Stimulated activated naive CD8-positive, alpha-beta T cell treated with anti-CD3 and anti-CD28 coated beads, Interleukin-15, Interleukin-2, amounts not matched to agents 100 ng/mL and 50 ng/mL, for 24 hours (primary cell): Measurements from ENCODE around the gene CLK1.

Experiments used
- H3K27ac Mint-ChIP-seq: one replicate; pipeline ENCODE4 v1.8.0; 2021; ENCODE audit warnings: mild to moderate bottlenecking, mixed read lengths
- H3K27me3 Mint-ChIP-seq: one replicate; pipeline ENCODE4 v1.8.0; 2021; ENCODE audit warnings: mixed read lengths
- H3K36me3 Mint-ChIP-seq: one replicate; pipeline ENCODE4 v1.8.0; 2021; ENCODE audit warnings: low read depth, mixed read lengths
- H3K4me1 Mint-ChIP-seq: one replicate; pipeline ENCODE4 v1.8.0; 2021; ENCODE audit warnings: low read depth, mixed read lengths
- H3K4me3 Mint-ChIP-seq: one replicate; pipeline ENCODE4 v1.8.0; 2021; ENCODE audit warnings: mild to moderate bottlenecking, mixed read lengths
- H3K9me3 Mint-ChIP-seq: one replicate; pipeline ENCODE4 v1.8.0; 2021; ENCODE audit warnings: mixed read lengths

Gene CLK1

DNA sequence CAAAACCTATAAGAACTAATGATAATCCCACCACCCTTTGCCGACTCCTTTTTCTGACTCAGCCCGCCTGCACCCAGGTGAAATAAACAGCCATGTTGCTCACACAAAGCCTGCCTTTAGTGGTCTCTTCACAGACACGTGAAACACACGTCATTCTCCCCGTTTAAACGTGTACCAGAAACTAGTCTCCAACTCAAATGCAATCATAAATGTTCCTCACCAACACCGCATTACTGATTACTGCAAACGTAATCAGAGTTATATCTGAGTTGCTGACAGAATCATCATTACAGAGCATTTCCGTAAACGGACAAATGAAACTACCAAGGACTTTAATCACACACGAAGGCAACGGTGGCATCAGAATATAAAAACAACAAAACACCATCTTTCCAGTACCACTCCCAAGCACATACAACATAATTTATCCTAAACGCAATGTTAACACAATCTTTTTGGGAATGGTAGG lies 1.9 kb downstream of the CLK1 start:
- peak overlapping the region; percentile 95 for H3K4me3 Mint-ChIP-seq
- no peaks in the 10 kb centered on the region for H3K9me3 Mint-ChIP-seq
- H3K27me3 Mint-ChIP-seq = no peaks in the 10 kb centered on the region
- H3K36me3 Mint-ChIP-seq = peaks cover 63% of the 10 kb centered on the region
- peak overlapping the region; percentile 98 for H3K27ac Mint-ChIP-seq
- H3K4me1 Mint-ChIP-seq = peaks cover 63% of the 10 kb centered on the region

DNA sequence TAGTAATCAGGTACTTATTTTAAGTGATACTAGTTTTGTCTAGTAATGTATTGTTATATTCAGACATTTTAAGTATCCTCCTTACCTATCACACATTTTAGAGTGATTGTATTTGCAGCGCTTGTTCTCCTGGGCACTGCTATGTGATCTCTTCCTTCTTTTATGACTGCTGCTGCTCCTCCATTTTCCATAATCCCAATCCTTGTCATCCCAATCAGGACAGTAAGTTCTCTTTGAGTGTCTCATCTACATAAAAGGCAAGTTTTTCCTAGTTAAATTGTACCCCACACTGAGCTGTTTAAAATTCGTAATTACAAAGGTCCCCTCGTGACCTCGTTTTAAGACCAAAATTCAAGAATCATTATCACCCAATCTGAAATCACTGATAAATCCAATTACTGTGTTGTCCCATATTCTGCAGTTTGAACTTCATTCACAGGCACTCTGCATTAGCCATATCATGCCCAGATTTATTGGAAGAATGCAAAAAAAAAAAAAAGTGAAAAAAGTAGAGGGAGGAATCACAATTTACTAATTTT lies 2.8 kb downstream of the CLK1 start:
- Mint-ChIP-seq H3K4me3 (peak overlapping the region; percentile 95), H3K27ac (peak overlapping the region; percentile 98), H3K36me3 (peaks cover 71% of the 10 kb centered on the region), H3K27me3 (no peaks in the 10 kb centered on the region), H3K4me1 (peaks cover 67% of the 10 kb centered on the region), H3K9me3 (no peaks in the 10 kb centered on the region)

DNA sequence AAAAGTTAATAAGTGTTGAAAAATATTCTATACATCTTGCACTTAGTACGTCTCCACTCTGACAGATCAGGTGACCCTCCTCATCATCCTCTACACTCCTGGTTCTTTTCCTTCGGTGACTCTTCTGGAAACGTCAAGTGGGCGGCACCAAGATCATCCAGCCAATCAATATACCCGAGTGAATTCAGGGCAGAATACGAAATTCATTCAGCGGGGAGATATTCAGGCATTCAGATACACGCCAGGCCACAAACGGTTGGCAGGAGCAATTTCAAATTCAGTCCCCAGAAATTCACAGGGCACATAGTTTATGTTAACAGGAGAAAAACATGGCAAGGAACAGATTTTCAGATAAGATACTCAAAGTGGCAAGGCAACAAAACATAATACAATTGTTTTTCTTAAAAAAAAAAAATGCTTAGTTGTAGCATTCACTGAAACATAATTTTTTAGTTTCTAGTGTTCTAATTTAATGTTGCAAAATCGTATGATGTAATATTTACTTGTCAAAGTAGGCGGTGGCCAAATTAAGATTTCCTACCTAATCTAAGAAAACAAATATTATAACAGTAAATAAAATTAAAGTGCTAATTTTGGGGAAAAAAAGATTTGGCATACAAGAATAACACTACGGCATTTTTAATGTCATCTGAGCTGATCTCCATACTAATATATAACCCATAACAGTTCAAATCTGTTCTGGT lies 4.2 kb downstream of the CLK1 start:
- Mint-ChIP-seq H3K36me3 (peaks cover 77% of the 10 kb centered on the region), H3K27me3 (no peaks in the 10 kb centered on the region), H3K4me1 (peaks cover 69% of the 10 kb centered on the region), H3K9me3 (no peaks in the 10 kb centered on the region), H3K27ac (peak overlapping the region; percentile 95), H3K4me3 (peak overlapping the region; percentile 95)

DNA sequence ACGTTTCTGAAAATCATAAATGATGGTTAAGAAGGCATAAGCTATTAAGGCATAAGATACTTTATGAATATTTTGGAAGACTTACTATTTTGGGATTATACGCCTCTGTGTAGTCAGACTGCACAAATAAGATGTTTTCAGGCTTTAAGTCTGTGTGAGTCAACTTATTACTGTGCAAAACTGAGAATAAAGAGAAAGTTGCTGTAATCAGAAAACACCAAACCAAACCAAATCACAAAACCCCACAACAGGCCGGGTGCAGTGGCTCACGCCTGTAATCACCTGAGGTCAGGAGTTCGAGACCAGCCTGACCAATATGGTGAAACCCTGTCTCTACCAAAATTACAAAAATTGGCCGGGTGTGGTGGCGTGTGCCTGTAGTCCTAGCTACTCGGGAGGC lies 7.7 kb downstream of the CLK1 start:
- Mint-ChIP-seq H3K9me3 (no peaks in the 10 kb centered on the region), H3K4me3 (no peak overlapping the region), H3K36me3 (peaks cover 88% of the 10 kb centered on the region), H3K27ac (peak overlapping the region; percentile 40), H3K27me3 (no peaks in the 10 kb centered on the region), H3K4me1 (peaks cover 53% of the 10 kb centered on the region)

DNA sequence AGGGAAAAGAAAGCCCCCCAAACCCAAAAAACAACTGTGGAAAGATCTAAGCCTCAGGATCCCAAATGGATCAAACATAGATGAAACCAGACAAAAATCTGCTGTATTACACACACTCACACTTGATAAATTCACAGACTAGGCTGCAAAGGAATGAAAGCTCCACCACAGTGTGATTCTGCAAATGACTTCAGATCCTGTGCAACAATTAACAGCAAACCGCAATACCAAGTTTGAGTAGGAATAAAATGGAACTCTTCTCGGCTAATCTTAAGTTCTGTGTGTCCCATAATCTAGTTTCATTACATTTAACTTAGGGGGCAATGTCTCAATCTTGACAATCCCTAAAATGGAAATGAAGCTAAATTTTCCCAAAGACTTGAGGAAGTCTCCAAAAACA lies 11.9 kb downstream of the CLK1 start:
- H3K36me3 Mint-ChIP-seq = peaks cover 63% of the 10 kb centered on the region
- H3K9me3 Mint-ChIP-seq = no peaks in the 10 kb centered on the region
- H3K27me3 Mint-ChIP-seq = no peaks in the 10 kb centered on the region
- peaks cover 11% of the 10 kb centered on the region for H3K4me1 Mint-ChIP-seq
- no peak overlapping the region for H3K4me3 Mint-ChIP-seq
- H3K27ac Mint-ChIP-seq = no peak overlapping the region

DNA sequence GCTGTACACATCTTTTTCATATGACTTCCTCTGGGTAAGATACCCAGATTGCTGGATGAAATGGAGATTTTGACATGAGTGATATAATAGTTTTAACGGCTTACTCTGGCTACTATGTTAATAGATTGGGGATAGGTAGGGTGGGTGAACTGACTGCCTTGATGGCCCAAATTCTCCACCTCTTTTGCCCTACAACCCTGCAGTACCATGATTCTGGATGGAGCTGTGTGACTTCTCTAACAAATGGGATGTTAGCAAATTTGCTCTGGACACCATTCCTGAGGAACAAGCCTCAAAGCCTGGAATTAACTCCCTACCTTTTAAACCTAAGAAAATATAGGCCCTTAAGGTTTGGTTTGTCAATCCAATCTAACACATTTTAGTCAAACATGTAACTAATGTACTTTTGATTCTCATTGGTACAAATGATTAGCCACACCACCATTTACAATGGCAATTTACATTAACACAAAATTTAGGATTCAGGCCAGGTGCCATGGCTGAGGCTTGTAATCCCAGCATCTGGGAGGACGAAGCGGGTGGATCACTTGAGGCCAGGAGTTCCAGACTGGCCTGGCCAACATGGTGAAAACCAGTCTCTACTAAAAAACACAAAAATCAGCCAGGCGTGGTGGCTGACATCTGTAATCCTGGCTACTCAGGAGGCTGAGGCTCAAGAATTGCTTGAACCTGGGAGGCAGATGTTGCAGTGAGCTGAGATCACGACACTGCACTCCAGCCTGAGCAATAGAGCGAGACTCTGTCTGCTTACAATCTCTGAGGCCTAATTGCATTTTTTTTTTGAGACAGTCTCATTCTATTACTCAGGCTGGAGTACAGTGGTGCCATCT lies 12.8 kb downstream of the CLK1 start:
- Mint-ChIP-seq H3K27ac (peak overlapping the region; percentile 31), H3K27me3 (no peaks in the 10 kb centered on the region), H3K4me3 (no peak overlapping the region), H3K36me3 (peaks cover 54% of the 10 kb centered on the region), H3K4me1 (peaks cover 4% of the 10 kb centered on the region), H3K9me3 (no peaks in the 10 kb centered on the region)

DNA sequence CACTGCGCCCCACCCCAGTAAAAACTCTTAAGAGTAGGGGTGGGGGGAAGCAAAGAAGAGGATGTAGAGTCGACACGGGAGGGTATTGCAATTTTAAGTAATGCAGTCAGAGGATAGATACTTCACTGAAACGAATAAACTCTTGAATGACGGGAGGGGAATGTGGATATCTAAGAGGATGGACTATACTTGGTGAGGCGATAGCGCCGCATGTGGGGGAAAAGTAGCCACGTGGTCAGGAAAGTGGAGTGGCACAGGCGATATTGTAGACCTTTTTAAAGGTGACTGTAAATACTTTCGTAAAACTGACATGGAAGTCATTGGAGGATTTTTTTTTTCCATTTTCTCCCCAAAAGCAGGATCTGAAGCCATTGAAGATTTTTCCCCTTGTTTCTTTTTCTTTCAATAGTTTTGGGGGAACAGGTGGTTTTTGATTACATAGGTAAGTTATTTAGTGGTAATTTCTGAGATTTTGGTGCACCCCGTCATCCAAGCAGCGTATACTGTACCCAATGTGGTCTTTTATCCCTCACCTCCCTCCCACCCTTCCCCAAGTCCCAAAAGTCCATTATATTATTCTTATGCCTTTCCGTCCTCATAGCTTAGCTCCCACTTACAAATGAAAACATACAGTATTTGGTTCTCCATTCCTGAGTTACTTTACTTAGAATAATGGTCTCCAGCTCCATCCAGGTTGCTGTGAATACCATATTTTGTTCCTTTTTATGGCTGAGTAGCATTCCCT lies 13.8 kb downstream of the CLK1 start:
- Mint-ChIP-seq H3K4me1 (no peaks in the 10 kb centered on the region), H3K27ac (peak overlapping the region; percentile 31), H3K36me3 (peaks cover 49% of the 10 kb centered on the region), H3K9me3 (no peaks in the 10 kb centered on the region), H3K27me3 (no peaks in the 10 kb centered on the region), H3K4me3 (no peak overlapping the region)

DNA sequence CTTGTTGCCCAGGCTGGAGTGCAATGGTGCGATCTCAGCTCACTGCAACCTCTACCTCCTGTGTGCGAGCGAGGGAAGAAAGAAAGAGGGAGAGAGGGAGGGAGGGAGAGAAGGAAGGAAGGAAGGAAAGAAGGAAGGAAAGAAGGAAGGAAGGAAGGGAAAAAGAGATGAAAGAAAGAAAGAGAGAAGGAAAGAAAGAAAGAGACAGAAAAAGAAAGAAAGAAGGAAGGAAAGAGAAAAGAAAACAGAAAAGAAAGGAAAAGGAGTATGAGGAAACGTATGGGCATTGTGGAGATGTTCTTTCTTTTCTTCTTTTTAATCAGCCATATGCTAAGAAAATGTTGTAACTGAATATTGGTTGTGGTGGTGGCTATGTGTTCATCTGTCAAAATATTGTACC lies 16.5 kb downstream of the CLK1 start:
- no peaks in the 10 kb centered on the region for H3K9me3 Mint-ChIP-seq
- H3K4me1 Mint-ChIP-seq = no peaks in the 10 kb centered on the region
- no peak overlapping the region for H3K27ac Mint-ChIP-seq
- H3K27me3 Mint-ChIP-seq = no peaks in the 10 kb centered on the region
- H3K4me3 Mint-ChIP-seq = no peak overlapping the region
- peaks cover 28% of the 10 kb centered on the region for H3K36me3 Mint-ChIP-seq

DNA sequence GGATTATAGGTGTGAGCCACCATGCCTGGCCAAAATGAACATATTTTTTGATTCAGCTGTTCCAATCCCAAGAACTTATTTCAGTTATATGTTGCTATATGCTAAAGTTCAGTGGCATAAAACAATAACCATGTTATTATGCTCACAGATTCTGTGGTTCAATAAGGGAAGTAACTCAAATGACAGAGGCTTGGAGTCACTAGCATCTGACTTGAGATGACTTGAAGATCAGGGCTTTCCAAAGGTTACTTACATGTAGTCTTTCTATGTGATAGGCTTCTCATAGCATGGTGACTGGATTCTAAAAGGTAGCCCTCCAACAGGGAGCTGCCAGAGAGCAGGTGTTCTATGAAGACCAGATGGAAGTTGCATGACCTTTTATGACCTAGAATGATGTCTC lies 17.2 kb downstream of the CLK1 start:
- Mint-ChIP-seq H3K4me3 (no peak overlapping the region), H3K27ac (no peak overlapping the region), H3K27me3 (no peaks in the 10 kb centered on the region), H3K9me3 (no peaks in the 10 kb centered on the region), H3K36me3 (peaks cover 21% of the 10 kb centered on the region), H3K4me1 (no peaks in the 10 kb centered on the region)

DNA sequence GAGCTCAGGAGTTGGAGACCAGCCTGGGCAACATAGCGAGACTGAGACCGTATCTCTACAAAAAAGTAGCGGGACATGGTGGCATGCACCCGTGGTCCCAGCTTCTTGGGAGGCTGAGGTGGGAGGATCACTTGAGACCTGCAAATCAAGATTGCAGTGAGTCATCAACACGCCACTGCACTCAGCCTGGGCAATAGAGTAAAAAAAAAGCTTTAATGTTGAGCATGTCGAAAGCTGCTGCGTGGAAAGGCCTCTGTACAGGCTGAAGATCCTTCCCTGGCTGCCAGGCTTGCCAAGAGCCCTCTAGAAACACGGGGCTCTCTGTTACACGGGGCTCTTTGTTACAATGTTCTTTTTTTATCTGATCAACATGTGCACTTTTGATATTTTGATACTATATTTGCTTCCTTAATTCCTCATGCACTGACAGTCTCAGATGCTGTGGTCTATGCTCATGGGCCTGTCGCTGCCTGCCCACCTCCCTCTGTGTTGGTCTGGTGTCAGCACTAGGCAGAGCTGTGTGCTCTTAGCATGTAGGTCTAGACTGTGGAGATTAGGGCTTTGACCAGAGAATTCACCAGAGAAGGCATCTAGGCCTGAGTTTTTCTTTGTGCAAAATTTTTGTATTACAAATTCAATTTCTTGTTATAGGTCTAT lies 18.7 kb downstream of the CLK1 start:
- H3K9me3 Mint-ChIP-seq = no peaks in the 10 kb centered on the region
- H3K27me3 Mint-ChIP-seq = no peaks in the 10 kb centered on the region
- no peak overlapping the region for H3K4me3 Mint-ChIP-seq
- H3K36me3 Mint-ChIP-seq = peaks cover 6% of the 10 kb centered on the region
- no peak overlapping the region for H3K27ac Mint-ChIP-seq
- no peaks in the 10 kb centered on the region for H3K4me1 Mint-ChIP-seq

DNA sequence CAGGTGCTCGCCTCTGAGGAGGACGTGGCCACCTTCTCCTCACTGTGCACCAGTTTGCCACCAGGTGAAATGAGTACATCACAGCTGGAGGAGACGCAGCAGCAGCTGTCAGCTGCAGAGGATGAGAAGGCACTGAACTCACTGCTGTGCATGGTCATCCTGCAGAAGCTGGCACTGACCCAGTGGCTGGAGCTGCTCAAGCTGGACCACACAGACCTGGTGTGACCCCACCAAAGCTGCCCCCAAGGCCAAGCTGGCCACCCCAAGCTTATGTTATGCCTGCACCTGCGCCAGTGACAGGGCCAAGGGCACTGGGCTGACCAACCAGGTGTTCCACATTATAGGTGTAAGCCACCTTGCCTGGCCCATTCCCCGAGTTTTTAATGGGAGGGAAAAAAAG lies 19.3 kb downstream of the CLK1 start:
- H3K9me3 Mint-ChIP-seq = no peaks in the 10 kb centered on the region
- H3K4me3 Mint-ChIP-seq = no peak overlapping the region
- no peaks in the 10 kb centered on the region for H3K4me1 Mint-ChIP-seq
- no peak overlapping the region for H3K27ac Mint-ChIP-seq
- peaks cover under 1% of the 10 kb centered on the region for H3K36me3 Mint-ChIP-seq
- H3K27me3 Mint-ChIP-seq = no peaks in the 10 kb centered on the region

DNA sequence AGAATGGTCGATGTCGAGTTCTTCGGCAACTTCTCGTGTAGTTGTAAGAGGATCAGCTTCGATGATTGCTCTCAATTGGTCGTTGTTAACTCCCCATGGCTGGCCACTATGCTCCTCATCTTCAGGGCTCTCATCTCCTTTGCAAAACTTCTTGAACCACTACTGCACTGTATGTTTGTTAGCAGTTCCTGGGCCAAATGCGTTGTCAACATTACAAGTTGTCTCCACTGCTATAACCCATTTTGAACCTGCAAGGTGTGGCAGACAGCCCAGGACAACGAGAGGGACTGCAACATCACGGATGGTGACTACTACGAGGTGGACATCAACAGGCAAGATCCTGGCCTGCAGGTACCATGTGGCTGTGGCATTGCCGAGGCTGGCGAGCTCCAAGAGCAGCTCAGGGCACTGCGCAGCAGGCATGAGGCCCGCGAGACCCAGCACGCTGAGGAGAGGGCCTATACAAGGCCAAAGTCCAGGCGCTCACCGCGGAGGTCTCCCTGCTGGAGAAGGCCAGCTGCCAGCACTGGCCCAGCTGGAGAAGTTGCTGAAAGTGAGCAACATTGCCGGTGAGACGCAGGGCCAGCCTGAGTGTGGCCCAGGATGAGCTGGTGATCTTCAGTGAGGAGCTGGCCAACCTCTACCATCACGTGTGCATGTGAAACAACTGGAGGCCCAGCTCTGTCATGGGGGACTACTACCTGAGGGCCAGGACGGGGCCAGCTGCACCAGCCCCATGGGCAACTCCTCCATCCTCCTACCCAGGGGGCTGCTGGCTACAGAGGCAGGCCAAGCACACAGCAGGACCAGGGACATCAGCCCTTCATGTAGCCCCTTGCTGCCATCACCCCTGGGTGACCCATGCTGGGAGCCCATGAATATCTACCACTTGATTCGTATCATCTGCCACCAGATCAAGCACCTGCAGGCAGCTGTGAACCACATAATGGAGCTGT lies 20.2 kb downstream of the CLK1 start:
- H3K9me3 Mint-ChIP-seq = no peaks in the 10 kb centered on the region
- no peaks in the 10 kb centered on the region for H3K4me1 Mint-ChIP-seq
- no peak overlapping the region for H3K4me3 Mint-ChIP-seq
- H3K36me3 Mint-ChIP-seq = no peaks in the 10 kb centered on the region
- no peaks in the 10 kb centered on the region for H3K27me3 Mint-ChIP-seq
- no peak overlapping the region for H3K27ac Mint-ChIP-seq

DNA sequence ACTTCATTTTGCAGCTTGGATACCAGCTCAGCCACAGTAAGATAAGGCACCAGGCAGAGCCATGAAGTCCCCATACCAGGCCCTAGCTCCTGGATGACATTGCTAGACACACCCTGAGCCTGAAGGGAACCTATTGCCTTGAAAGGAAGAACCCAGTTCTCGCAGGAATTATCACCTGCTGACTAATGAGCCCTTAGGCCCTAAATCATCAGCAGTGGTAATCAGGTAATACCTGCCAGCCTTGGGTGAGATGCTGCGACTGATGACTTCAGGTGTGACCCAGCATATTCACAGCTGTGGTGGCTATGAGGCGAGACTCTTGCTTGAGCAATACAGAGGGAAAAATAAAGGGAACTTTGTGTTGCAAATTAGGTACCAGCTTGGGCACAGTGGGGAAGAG lies 24.9 kb downstream of the CLK1 start:
- H3K36me3 Mint-ChIP-seq = no peaks in the 10 kb centered on the region
- H3K9me3 Mint-ChIP-seq = no peaks in the 10 kb centered on the region
- no peak overlapping the region for H3K27ac Mint-ChIP-seq
- H3K4me3 Mint-ChIP-seq = no peak overlapping the region
- H3K27me3 Mint-ChIP-seq = no peaks in the 10 kb centered on the region
- no peaks in the 10 kb centered on the region for H3K4me1 Mint-ChIP-seq
